Activated T-cell treated with anti-CD3 and anti-CD28 coated beads, Interleukin-2, amount 50 U/mL, for 72 hours (primary cell): Measurements from ENCODE around the gene CRISP3. TPM values are rescaled to one million over a fixed set of nuclear protein-coding genes. Genes with fewer than 3 reads are reported as not detected.

Experiments
- ATAC-seq, 2 donors: fragments of 150-1000 bp; cut with Tn5 transposase; replicated peaks in 1 of 2; 2 replicates each; pipeline ENCODE4 v1.10.0; 2021; ENCODE audit warnings: moderate library complexity in 2 of 2, mild to moderate bottlenecking in 1 of 2
- DNase-seq, 2 donors: peaks; one replicate each; pipeline ENCODE4 v3.0.0; 2021 to 2022; ENCODE audit warnings: mixed read lengths in 1 of 2
- H3K27ac Mint-ChIP-seq: one replicate; pipeline ENCODE4 v1.8.0; 2022; ENCODE audit warnings: mild to moderate bottlenecking, moderate library complexity, mixed read lengths
- H3K27me3 Mint-ChIP-seq: one replicate; pipeline ENCODE4 v1.8.0; 2022; ENCODE audit warnings: low read depth, mixed read lengths
- H3K36me3 Mint-ChIP-seq, 2 donors: one replicate each; pipeline ENCODE4 v1.8.0; 2022; ENCODE audit warnings: mixed read lengths in 2 of 2, mild to moderate bottlenecking in 1 of 2; ENCODE audit not compliant: insufficient read depth in 2 of 2
- H3K4me1 Mint-ChIP-seq: one replicate; pipeline ENCODE4 v1.8.0; 2022; ENCODE audit warnings: low read depth, mixed read lengths
- H3K4me3 Mint-ChIP-seq, 2 donors: one replicate each; pipeline ENCODE4 v1.8.0; 2022; ENCODE audit warnings: mild to moderate bottlenecking in 2 of 2, mixed read lengths in 2 of 2, moderate library complexity in 2 of 2
- H3K9me3 Mint-ChIP-seq, 2 donors: one replicate each; pipeline ENCODE4 v1.8.0; 2022; ENCODE audit warnings: mixed read lengths in 2 of 2
- total RNA-seq, 2 donors: library from RNA; stranded (reverse); gene quantifications; one replicate each; pipeline ENCODE4 v1.2.3, GENCODE V29; 2022

CRISP3 gene
- total RNA-seq: not detected

- no peaks in the 10 kb centered on the region for H3K27me3 Mint-ChIP-seq
- DNase-seq: no peak
- no peaks in the 10 kb centered on the region for H3K4me1 Mint-ChIP-seq
- H3K27ac Mint-ChIP-seq: no peak within 1 kb of the TSS
- peaks cover 2% of the 10 kb centered on the region in 2 donors for H3K9me3 Mint-ChIP-seq
- ATAC-seq: no peak
- H3K36me3 Mint-ChIP-seq: no peaks in the 10 kb centered on the region
- H3K4me3 Mint-ChIP-seq: no peak within 1 kb of the TSS
These were observed at the start of gene CRISP3 for GRCh38 chr6:49744259-49744658. CRISP3 (minus strand) TSS chr6:49744388; CDS start chr6:49744367, 21 bp downstream.

- no peaks in the 10 kb centered on the region for H3K36me3 Mint-ChIP-seq
- ATAC-seq (no peak), DNase-seq (no peak)
- H3K27me3 Mint-ChIP-seq: no peaks in the 10 kb centered on the region
- H3K27ac Mint-ChIP-seq: no peak overlapping the region
- H3K4me1 Mint-ChIP-seq: no peaks in the 10 kb centered on the region
- H3K4me3 Mint-ChIP-seq: no peak overlapping the region
- peaks cover 3 to 4% of the 10 kb centered on the region in 2 donors for H3K9me3 Mint-ChIP-seq
These were observed 46.2 kb upstream of the CRISP3 start for GRCh38 chr6:49790341-49790740.

GRCh38 chr6:49787176-49787575, 43.0 kb upstream of the CRISP3 start, which contains the start of gene PGK2:
PGK2 (minus strand) TSS chr6:49787285; CDS start chr6:49787187, 98 bp downstream.
- ATAC-seq: no peak
- no peak for DNase-seq
- no peaks in the 10 kb centered on the region for H3K4me1 Mint-ChIP-seq
- H3K4me3 Mint-ChIP-seq: no peak within 1 kb of the TSS
- peaks cover 3 to 4% of the 10 kb centered on the region in 2 donors for H3K9me3 Mint-ChIP-seq
- H3K27me3 Mint-ChIP-seq: no peaks in the 10 kb centered on the region
- no peaks in the 10 kb centered on the region for H3K36me3 Mint-ChIP-seq
- no peak within 1 kb of the TSS for H3K27ac Mint-ChIP-seq

GRCh38 chr6:49784272-49784671, 40.1 kb upstream of the CRISP3 start:
- H3K9me3 Mint-ChIP-seq: peaks cover 3 to 4% of the 10 kb centered on the region in 2 donors
- no peak overlapping the region for H3K4me3 Mint-ChIP-seq
- H3K27ac Mint-ChIP-seq: no peak overlapping the region
- no peaks in the 10 kb centered on the region for H3K4me1 Mint-ChIP-seq
- H3K36me3 Mint-ChIP-seq: no peaks in the 10 kb centered on the region
- DNase-seq (no peak), ATAC-seq (no peak)
- no peaks in the 10 kb centered on the region for H3K27me3 Mint-ChIP-seq

GRCh38 chr6:49782725-49783124, 38.5 kb upstream of the CRISP3 start:
- Mint-ChIP-seq H3K27ac (no peak overlapping the region), H3K9me3 (peaks cover 3% of the 10 kb centered on the region in 2 donors), H3K36me3 (no peaks in the 10 kb centered on the region), H3K4me1 (no peaks in the 10 kb centered on the region), H3K27me3 (no peaks in the 10 kb centered on the region), H3K4me3 (no peak overlapping the region)
- DNase-seq (no peak), ATAC-seq (no peak)

GRCh38 chr6:49782293-49782692, 38.1 kb upstream of the CRISP3 start:
- peaks cover 0 to 2% of the 10 kb centered on the region in 2 donors for H3K9me3 Mint-ChIP-seq
- no peak overlapping the region for H3K4me3 Mint-ChIP-seq
- H3K27ac Mint-ChIP-seq: no peak overlapping the region
- no peaks in the 10 kb centered on the region for H3K4me1 Mint-ChIP-seq
- H3K36me3 Mint-ChIP-seq: no peaks in the 10 kb centered on the region
- no peak for ATAC-seq
- DNase-seq: no peak
- H3K27me3 Mint-ChIP-seq: no peaks in the 10 kb centered on the region

GRCh38 chr6:49776444-49776843, 32.3 kb upstream of the CRISP3 start:
- no peak overlapping the region for H3K27ac Mint-ChIP-seq
- no peaks in the 10 kb centered on the region for H3K36me3 Mint-ChIP-seq
- H3K4me1 Mint-ChIP-seq: no peaks in the 10 kb centered on the region
- H3K4me3 Mint-ChIP-seq: no peak overlapping the region
- peaks cover 2 to 4% of the 10 kb centered on the region in 2 donors for H3K9me3 Mint-ChIP-seq
- H3K27me3 Mint-ChIP-seq: no peaks in the 10 kb centered on the region
- DNase-seq (no peak), ATAC-seq (no peak)

GRCh38 chr6:49775043-49775442, 30.9 kb upstream of the CRISP3 start:
- Mint-ChIP-seq H3K27me3 (no peaks in the 10 kb centered on the region), H3K27ac (no peak overlapping the region), H3K36me3 (no peaks in the 10 kb centered on the region), H3K9me3 (peaks cover 2 to 4% of the 10 kb centered on the region in 2 donors), H3K4me3 (no peak overlapping the region), H3K4me1 (no peaks in the 10 kb centered on the region)
- DNase-seq (no peak), ATAC-seq (no peak)

- DNase-seq (no peak), ATAC-seq (no peak)
- no peaks in the 10 kb centered on the region for H3K27me3 Mint-ChIP-seq
- peaks cover 2 to 4% of the 10 kb centered on the region in 2 donors for H3K9me3 Mint-ChIP-seq
- H3K27ac Mint-ChIP-seq: no peak overlapping the region
- no peaks in the 10 kb centered on the region for H3K36me3 Mint-ChIP-seq
- no peaks in the 10 kb centered on the region for H3K4me1 Mint-ChIP-seq
- no peak overlapping the region for H3K4me3 Mint-ChIP-seq
These were observed 28.1 kb upstream of the CRISP3 start for GRCh38 chr6:49772285-49772684.

- Mint-ChIP-seq H3K27me3 (no peaks in the 10 kb centered on the region), H3K4me3 (no peak overlapping the region), H3K27ac (no peak overlapping the region), H3K36me3 (peaks cover 0 to 2% of the 10 kb centered on the region in 2 donors), H3K4me1 (no peaks in the 10 kb centered on the region), H3K9me3 (peaks cover 2% of the 10 kb centered on the region in 2 donors)
- DNase-seq (no peak), ATAC-seq (no peak)
These were observed 22.6 kb upstream of the CRISP3 start for GRCh38 chr6:49766762-49767161.

GRCh38 chr6:49764571-49765236, 20.5 kb upstream of the CRISP3 start:
- no peak for DNase-seq
- Mint-ChIP-seq H3K27me3 (no peaks in the 10 kb centered on the region), H3K27ac (no peak overlapping the region), H3K4me3 (no peak overlapping the region), H3K36me3 (peaks cover 0 to 2% of the 10 kb centered on the region in 2 donors), H3K9me3 (peaks cover 2% of the 10 kb centered on the region in 2 donors), H3K4me1 (no peaks in the 10 kb centered on the region)
- no peak for ATAC-seq

- H3K27me3 Mint-ChIP-seq: no peaks in the 10 kb centered on the region
- peaks cover 2% of the 10 kb centered on the region in 2 donors for H3K9me3 Mint-ChIP-seq
- no peak overlapping the region for H3K27ac Mint-ChIP-seq
- ATAC-seq (no peak), DNase-seq (no peak)
- no peaks in the 10 kb centered on the region for H3K4me1 Mint-ChIP-seq
- H3K36me3 Mint-ChIP-seq: no peaks in the 10 kb centered on the region
- H3K4me3 Mint-ChIP-seq: no peak overlapping the region
These were observed 759 bp downstream of the CRISP3 start for GRCh38 chr6:49743429-49743828.

- Mint-ChIP-seq H3K36me3 (no peaks in the 10 kb centered on the region), H3K4me1 (no peaks in the 10 kb centered on the region)
These were observed 4.8 kb downstream of the CRISP3 start for GRCh38 chr6:49739423-49739822.

GRCh38 chr6:49736017-49736508, 8.1 kb downstream of the CRISP3 start:
- H3K4me3 Mint-ChIP-seq: no peak overlapping the region
- H3K9me3 Mint-ChIP-seq: peaks cover 1 to 2% of the 10 kb centered on the region in 2 donors
- H3K27me3 Mint-ChIP-seq: no peaks in the 10 kb centered on the region
- ATAC-seq: no peak
- H3K27ac Mint-ChIP-seq: no peak overlapping the region
- no peak for DNase-seq
- no peaks in the 10 kb centered on the region for H3K36me3 Mint-ChIP-seq
- no peaks in the 10 kb centered on the region for H3K4me1 Mint-ChIP-seq

More at GRCh38 chr6:49739423-49739822, 4.8 kb downstream of the CRISP3 start:
- Mint-ChIP-seq H3K27ac (no peak overlapping the region), H3K9me3 (peaks cover 2% of the 10 kb centered on the region in 2 donors), H3K27me3 (no peaks in the 10 kb centered on the region), H3K4me3 (no peak overlapping the region)
- DNase-seq (no peak), ATAC-seq (no peak)
